GM19239 (cell line): ENCODE data around the gene NFS1.
"Not testable (repeated sequence)": the region's sequence is repeated elsewhere in the genome, so short reads cannot be mapped to it uniquely, and the experiment has no call there.

Experiments used
- DNase-seq: peaks from one replicate; pipeline ENCODE4 v3.0.0; 2011; ENCODE audit warnings: low spot score; ENCODE audit not compliant: insufficient read length
- FAIRE-seq: peaks from 2 replicates; lab custom pipeline; 2011; peaks lifted over from hg19 to GRCh38; lab: Jason Lieb, UNC

NFS1 gene

DNA sequence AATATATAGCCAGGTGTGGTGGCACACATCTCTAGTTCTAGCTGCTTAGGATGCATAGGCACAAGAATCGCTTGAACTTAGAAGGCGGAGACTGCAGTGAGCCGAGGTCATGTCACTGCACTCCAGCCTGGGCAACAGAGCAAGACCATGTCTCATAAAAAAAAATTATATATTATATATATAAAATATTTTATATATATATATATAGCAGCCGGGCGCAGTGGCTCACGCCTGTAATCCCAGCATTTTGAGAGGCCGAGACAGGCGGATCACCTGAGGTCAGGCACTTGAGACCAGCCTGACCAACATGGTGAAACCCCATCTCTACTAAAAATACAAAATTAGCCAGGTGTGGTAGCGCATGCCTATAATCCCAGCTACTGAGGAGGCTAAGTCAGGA, 13.8 kb downstream of the NFS1 start:
- DNase-seq, FAIRE-seq: not testable (repeated sequence)

DNA sequence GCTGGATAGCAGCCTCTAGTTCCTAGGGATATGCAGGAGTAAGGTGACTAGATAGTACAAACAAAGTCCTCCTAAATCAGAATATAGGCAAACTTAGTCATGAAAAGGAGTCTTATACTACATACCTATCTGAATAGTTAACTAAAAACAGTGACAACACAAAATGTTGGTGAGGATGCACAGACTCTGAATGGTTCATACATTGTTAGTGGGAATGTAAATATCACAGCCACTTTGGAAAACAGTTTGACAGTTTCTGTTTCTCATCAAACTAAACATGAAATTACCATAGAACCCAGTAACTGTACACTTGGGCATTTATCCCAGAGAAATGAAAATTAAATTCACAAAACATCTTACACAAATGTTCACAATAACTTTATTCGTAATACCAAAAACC, 17.2 kb downstream of the NFS1 start:
- FAIRE-seq: no peak
- DNase-seq: no peak

DNA sequence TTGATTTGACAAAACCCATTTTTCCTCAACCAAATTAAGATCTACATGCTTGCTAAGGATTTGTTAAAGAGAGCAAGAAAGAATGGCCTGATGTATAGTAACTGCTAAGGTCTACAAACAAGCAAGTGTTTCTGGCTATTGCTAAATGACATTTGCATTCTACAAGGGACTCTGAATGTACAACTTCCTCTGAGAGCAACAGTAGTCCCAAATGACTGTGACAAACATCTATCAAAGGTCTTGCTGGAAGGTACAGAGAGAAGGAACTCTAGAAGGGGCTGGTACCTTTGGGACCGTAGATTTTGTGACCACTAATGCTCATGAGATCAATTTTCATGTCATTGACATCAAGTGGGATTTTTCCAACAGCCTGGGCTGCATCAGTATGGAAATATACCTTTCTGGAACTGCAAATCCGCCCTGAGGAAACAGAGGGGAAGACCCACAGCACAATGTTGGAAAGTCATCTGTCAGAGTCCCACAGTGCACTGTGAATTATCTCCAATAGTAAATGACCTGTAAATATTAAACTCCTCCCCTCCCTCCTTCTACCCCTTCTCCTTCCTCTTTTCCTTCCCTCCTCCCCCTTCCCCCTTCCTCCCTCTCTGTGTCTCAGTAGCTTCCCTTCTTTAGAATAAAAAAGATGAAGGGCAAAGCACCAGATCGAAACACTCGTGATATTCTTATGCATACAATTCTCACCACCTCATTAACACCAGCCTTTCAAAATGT, 18.5 kb downstream of the NFS1 start:
- no peak for DNase-seq
- FAIRE-seq: no peak

DNA sequence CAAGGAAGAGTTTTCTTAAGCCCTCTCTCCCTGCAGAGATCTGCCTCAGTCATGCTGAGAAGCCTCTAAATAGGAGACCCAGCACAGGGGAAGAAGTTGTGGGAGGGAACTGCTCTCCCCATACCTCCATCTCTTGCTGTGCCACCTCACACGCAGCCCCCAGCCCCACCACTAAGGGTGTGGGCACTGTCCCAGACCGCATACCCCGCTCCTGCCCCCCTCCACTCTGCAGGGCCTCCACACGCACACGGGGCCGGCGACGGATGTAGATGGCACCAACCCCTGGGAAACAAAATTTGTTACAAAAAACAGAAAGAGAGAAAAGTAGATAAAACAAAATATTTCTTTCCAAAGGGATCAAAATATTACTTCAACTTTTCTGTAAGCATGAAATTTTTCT, 24.2 kb downstream of the NFS1 start:
- DNase-seq (no peak), FAIRE-seq (no peak)

DNA sequence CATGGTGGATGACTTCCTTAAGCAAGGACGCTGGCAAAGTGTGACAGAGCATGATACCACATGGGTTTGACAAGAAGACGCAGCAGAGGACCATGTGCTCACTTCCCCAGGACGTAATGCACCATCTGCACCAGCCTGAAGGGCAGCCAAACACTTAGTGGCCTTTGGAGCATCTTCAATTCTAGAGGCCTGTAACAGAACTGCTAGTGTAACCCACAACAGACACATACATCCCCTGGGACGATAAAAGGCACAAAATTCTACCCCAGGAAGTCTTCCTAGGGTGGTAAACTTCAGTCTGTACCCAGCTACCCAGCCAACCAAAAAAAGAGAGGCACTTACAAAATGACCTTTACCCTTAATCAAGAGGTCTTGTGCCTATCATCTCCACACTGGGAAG, 25.3 kb downstream of the NFS1 start:
- no peak for FAIRE-seq
- no peak for DNase-seq

DNA sequence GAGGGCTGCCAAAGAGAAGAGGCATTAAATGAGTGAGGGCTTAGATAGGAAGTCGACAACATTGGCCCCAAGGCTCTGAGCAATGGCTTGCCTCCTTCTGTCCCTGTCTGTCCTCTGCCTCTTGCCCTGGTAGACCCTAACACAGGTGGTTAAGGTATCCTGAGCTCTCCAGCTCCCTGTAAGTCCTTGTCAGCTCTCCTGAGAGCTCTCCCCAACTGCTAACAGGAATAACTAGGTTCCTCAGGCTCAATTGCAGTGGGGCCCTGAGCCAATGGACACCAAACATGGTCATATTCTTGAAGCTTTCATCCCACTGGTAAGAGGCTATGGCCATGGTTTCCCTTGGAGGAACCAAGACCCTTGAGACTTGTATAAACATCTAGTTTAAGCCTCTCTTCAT, 29.5 kb downstream of the NFS1 start:
- FAIRE-seq (no peak), DNase-seq (no peak)

DNA sequence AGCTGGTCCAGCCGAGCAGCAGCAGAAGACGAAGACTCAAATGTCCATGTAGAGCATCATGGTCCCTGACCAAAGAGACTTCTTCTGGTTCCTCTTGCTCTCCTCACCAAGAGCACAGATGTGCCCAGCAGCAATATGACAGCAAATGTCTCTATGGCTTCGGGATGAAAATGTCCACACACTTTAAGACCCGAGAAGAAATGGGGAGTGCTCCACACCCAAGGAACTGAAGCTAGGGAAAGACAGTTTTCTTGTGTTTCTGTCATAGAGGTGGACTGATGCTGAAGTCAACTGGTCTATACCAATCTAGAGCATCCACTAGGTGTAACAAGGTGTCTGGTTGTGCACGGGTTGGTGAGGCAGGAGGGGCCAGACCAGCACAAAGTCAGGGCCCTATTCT, 29.9 kb downstream of the NFS1 start:
- DNase-seq (no peak), FAIRE-seq (no peak)

DNA sequence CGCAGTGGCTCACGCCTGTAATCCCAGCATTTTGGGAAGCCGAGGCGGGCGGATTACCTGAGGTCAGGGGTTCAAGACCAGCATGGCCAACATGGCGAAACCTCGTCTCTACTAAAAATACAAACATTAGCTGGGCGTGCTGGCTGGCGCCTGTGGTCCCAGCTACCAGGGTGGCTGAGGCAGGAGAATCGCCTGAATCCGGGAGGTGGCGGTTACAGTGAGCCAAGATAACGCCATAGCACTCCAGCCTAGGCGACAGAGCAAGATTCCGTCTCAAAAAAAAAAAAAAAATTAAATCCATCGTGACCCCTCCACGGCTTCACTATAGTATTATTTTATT, 33.2 kb downstream of the NFS1 start:
- no peak for FAIRE-seq

DNA sequence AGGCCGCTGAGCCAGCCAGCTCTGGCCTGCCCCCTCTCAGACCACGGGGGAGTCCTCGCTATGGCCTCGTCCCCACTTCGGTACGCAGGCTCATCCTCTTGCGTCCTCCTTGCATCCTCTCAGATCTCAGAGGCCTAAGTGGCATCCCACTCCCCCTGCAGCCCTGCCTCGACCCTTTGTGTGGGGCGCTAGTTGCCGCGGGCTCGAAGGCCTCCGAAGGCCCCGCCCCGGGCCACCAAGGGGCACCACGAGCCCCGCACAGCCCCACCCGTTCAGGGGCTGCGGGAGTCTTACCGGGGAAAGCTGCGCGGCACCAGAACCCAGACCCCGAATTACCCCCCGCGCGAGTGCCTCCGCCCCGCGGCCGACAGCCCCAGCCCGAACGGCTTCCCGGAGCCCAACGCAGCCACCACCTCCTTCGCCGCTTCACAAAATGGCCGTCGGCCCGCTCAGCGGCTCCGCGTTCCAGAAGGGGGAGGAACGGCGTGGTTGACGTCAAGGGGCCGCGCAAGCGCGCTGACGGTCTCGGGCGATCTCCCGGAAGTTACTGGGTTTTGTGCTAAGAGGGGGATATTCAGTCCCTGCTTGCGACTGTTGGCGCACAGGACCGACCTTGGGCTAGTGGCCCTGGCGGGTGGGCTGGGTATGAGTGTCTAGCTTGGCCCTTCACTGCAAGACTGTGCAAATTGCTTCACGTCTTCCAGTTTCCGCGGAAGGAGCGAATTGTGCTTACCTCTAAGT, 34.5 kb downstream of the NFS1 start, which contains the start of the genes CPNE1 and RBM12:
CPNE1 (minus strand) TSS at position 435 of the 741 bp plus-strand sequence. CDS start 31,977 bp downstream, outside the sequence.
RBM12 (minus strand) TSS at position 435 of the 741 bp plus-strand sequence. CDS start 9,578 bp downstream, outside the sequence.
- FAIRE-seq (peak; percentile 98), DNase-seq (peak; percentile 95)

More for the DNA sequence above, 33.2 kb downstream of the NFS1 start:
- DNase-seq: no peak

DNA sequence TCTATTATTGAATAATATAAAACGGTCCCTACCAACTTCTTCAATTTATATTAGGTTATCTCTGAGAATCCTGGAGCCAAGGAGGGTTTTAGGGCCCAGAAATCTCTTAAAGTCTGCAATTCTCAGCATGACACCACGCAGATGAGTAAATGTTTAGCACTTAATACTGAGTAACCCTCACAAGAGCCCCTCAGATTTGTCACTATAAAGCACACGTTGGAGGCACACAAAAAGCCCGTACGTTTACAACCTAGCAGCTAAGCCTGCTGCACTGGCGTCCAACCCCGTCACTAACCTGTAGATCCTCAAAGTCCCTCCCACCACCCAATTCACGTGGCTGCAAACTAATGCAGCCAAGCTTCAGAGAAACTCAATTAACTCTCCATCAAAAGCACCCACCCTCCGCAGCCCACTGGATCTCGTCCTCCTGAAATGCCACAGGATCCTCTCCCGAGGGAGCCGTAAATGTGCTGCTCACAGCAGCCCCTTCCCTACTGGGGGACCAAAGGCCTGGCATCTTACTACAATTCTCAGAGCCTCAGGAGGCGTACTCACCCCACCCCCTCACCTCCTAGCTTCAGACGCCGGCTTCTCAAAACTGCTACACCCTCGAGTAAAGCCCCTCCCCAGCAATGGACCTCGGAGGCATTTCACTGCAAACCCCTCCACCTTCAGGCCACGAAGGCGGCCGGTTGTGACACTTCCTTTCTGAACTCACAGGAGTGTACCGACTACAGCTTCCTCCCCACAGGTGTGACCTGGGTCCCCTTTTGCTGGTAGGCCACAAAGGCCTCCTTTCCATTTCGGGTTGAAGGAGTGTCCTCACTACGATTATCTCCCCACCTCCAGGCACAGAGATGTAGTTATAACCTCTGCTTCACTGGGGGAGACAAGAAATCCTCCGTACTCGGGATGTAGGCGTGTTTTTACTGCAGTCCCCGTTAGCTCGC, 35.4 kb downstream of the NFS1 start:
- FAIRE-seq (peak; percentile 75), DNase-seq (peak; percentile 34)

DNA sequence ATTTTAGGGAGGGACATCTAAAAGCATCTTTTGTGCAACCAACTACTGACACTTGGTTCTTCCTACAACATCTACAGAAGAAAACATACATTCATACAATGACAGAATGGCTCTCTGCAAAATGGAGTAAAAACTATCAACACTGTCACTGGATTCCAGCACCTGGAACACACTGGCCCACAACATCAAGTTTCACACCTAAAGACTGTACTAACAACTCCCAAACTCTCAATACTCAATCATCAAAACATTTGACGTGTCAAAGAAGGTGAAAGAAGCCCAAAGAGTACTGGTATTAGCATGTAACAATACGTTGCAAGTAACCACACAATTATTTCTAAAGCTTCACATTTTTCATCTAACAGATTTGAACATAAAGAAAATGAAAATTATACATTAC, 36.6 kb downstream of the NFS1 start:
- no peak for DNase-seq

DNA sequence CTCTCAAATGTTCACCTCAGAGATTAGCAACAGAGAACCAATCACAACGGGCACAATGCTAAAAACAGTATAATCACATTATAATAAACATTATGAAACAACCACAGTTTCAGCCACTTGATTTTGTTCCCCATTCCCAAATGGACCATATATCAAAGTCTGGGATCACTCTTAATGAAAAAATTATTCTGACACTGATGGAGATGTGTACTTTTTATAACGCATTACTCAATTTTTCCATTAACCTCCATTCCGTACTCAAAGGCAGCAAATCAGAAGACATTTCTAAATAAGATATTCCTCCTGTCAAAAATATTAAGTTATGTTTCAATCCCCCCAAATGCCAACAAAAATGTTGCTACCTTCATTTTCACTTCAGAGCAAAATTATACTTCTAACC, 37.2 kb downstream of the NFS1 start:
- FAIRE-seq: no peak
- no peak for DNase-seq

More for the DNA sequence above, 36.6 kb downstream of the NFS1 start:
- peak; percentile 18 for FAIRE-seq

DNA sequence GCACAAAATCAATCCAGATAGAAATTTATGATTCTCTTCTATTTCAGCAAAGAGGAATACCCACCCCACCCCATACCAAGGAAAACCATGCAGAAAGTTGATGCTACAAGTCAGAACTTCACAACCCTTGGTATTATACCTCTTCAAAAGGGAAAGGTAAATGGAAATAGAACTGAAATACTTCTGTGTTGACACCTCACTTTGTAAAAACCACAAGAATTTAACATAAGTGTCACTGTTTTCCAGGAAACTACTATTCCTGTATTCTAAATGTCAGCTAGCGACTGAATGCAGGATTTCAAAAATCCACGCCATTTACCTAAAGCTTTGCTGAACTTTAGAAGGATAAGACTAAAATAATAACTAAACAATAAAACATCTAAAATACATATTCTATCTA, 38.1 kb downstream of the NFS1 start:
- FAIRE-seq (peak; percentile 39), DNase-seq (no peak)

DNA sequence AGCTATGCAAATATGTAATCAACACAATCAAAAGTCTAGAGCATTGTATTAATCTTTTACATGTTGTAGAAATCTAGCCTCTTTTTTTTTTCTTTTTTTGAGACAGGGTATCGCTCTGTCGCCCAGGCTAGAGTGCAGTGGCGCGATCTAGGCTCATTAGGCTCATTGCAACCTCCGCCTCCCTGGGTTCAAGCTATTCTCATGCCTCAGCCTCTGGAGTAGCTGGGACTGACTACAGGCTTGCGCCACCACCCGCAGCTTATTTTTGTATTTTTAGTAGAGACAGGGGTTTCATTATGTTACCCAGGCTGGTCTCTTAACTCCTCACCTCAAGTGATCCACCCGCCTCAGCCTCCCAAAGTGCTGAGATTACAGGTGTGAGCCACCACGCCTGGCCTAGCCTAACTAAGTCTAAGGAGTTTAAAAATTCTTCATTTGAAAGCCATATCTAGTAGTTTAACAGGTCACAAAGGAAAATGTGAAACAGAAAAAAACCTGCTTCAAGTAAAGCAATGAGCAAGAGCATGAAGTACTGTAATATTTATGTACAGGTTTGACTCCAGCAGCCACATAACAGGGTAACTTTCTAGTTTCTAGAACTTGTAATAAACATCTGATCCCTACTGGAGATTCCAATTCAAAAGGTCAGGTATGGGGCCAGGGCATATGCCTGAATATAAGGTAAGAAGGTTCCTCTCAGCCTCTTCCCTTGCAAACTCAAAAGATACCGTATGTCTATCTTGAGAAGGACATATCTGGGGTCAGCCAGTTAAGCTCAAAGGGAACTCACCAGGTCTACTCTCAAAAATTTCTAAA, 38.8 kb downstream of the NFS1 start:
- no peak for FAIRE-seq
- no peak for DNase-seq

DNA sequence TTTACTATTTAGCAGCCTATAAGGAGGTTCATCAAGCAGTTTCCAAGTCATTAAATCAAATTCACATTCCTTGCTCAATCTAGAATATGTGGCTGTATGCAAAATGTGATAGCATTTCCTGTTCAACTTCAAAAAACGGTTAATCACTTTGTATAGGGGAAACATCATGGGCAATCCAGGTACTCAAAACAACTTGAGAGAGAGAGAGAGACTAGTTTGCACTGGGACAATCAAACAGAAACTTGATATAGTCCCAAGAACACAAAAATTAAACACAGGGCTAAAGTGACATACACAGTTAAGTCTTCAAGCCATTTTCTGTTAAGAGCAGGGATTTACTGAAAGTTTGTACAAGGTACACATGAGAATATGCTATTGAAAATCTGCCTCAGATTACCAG, 41.9 kb downstream of the NFS1 start:
- DNase-seq (no peak), FAIRE-seq (no peak)

DNA sequence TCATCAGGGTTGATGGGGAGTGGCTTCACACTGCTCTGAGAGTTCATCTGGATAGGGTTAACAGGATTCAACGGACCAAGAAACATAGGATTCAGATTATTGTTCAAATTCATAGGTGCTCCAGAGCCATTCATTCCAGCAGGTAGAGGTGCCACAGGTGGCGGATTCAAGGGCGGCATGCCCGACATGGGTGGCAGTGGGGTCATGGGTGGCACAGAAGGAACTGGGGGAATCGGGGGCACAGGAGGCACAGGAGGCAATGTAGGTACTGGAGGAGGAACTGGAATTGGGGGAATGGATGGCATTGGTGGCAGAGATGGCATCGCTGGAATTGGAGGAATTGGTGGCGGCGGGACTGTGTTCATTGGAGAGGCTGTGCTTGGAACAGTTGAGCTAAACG, 44.7 kb downstream of the NFS1 start:
- DNase-seq: no peak

DNA sequence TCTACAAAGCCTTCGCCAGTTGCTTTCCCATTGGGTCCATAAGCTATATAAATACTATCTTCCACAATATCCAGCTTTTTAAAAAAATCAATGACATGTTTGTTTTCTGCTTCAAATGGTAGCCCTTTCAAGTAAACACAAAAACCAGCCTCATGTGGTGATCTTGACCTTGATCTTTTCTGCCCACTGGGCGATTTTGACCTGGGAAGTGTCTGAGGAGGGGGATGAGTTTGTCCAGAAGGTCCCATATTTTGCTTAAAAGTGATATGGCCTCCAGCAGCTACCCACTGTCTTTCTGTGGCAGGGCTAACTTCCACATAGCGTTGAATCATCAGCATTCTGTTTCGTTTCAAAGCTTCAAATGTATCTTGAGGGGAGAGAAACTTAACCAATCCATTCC, 45.3 kb downstream of the NFS1 start:
- no peak for FAIRE-seq
- no peak for DNase-seq

More for the DNA sequence above, 44.7 kb downstream of the NFS1 start:
- no peak for FAIRE-seq

DNA sequence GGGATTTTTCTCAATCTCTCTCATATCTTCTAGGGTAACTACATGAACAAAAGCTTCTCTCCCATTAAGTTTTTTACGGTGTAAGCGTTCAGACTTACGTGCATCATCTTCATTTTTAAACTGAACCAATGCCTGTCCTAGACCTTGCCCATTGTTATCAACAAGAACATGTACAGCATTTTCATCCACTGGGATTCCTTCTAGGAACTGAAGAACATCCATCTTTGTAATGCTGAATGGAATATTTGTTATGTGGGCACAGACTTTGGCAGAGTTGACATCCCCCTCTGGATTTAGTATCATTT, 45.8 kb downstream of the NFS1 start:
- DNase-seq: no peak
- FAIRE-seq: no peak

DNA sequence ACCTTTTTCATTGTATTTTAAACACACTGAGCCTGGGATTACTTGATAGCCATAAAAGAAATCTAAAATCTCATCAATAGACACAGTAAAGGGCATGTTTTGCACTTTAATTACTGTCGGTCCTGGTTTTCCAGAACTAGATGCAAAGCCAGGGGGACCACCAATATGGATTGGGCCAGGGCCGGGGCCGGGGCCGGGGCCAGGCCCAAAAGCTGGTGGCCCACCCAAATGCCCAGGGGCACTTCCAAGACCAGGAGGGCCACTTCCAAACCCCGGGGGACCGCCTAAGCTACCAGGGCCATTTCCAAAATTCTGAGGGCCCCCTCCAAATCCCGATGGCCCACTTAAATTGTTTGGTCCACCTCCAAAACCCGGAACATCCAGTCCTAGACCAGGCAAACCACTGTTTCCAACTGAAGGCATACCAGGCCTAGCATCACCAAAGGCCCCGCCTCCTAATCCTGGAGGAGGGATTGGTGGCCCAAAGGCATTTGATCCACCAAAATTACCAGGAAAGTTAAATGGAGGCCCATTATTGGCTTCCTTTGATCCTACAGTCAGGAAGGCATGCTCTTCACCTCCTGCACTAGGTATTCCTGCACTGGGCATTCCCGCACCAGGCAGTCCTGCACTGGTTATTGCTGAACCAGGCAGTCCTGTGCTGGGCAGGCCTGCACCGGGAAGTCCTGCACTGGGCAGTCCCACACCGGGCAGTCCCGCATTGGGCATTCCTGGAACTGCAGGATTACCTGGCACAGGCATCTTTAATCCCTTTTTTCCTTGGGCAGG, 46.3 kb downstream of the NFS1 start:
- FAIRE-seq: no peak

More for the DNA sequence above, 46.3 kb downstream of the NFS1 start:
- DNase-seq: no peak
